HG02884 (cell line): ENCODE results near the gene ENTHD1.

ENCODE experiments used
- ATAC-seq: cut with Tn5 transposase; IDR thresholded peaks from one replicate; pipeline ENCODE4 v1.9.1; 2021; ENCODE audit warnings: mild to moderate bottlenecking, moderate library complexity; ENCODE audit not compliant: unreplicated experiment

Gene ENTHD1

DNA sequence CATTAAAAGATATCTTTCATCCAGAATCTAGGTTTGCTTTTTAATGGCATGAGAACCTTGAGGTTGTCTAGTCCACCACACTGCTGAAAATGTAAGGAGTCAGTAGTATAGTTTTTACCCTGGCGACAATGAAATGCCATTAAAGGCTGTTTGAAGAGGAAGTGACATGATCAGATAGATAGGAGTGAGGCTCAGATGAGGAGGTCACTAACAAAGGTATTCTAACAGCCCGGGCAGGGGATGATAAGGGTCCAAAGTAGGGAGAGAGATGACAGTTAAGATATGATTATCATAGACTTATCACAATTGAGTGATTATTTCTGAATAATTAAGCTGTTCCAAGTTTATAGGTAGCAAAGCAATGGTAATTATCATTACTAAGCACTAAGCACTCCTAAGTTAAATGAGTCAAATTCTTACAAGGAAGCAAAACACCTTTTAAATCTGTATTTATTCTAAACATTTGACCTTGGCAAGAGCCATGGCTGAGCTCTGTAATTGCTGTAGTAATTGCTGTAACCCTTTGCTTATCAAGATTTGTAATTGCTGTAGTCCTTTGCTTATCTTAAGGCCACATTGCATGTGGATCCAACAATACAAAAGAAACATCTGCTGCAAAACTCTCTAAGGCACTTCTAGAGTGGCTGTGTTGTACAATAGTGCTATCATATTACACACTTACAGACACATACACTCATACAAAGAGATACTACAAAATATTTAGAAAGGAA lies 92.6 kb downstream of the ENTHD1 start:
- ATAC-seq, result no peak

DNA sequence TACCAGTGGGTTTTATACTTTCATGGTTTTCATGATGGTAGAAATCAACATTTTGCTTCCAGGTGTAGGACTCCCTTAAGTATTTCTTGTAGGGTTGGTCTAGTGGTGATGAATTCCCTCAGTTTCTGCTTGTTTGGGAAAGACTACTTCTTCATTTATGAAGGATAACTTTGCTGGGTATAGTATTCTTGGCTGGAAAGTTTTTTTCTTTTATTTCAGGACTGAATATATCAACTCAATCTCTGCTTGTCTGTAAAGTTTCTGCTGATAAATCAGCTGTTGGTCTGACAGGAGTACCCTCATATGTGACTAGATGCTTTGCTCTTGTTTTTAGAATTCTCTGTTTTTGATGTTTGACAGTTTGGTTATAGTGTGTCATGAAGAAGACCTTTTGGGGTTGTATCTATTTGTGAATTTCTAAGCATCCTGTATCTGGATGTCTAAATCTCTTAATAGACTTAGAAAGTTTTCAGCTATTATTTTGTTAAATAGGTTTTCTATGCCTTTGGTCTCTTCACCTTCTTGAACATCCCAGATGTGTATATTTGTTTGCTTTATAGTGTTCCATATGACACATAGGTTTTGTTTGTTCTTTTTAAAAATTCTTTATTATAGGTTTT lies 95.9 kb downstream of the ENTHD1 start:
- no peak for ATAC-seq

GRCh38 chr22:39789788-39790187 lies 103.8 kb downstream of the ENTHD1 start:
- ATAC-seq, result no peak

DNA sequence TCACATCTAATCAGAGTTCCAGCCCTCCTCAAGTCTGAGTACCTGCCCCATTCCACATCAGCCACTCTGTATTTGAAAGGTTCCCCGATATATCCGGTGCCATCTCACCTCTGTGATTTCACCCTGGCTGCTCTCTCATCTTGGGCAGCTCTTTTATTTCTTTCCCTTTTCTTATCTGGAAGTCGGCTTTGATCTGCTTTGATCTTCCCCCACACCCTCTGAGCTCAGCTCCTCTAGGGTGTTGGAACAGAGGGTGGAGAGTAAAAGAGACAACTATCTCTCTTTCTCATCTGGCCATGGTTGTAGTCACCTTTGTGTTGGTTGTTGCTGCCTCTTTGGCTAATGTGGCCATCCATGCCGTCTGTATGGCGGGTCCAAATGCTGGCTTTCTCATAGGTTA lies 108.3 kb downstream of the ENTHD1 start:
- no peak for ATAC-seq

GRCh38 chr22:39777716-39778454 lies 115.7 kb downstream of the ENTHD1 start:
- ATAC-seq, result no peak

DNA sequence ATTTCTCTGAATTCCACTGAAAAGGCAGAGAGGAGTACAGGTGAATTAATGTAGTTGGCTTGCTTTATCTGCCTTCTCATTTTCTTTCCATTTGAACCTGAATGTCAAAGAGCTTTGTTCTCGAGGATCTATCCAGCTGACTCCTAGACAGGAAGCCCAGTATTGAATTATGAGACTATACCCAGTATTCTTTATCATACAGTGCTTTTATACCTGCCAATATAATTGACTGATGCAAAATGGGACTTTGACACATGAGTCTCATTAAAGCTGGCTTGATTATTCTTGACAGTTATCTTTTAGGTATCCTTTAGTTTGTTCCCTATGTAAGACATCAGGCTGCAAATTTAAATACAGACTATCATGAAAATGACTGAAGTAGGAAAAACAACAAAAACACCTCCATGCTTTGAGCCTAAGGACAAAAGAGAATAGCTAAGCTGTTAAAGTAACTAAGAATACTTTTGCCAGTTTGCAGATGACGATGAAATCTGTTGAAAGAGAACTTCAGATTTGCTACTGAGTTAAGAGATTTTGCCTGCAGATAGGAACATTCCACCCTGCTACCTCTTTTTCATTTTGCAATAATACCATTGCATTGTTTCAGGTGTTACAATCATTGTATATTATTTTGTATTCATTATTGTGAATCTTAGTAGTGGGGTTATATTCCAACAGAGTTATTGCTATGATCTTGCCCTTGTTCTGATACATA lies 117.1 kb downstream of the ENTHD1 start:
- no peak for ATAC-seq

DNA sequence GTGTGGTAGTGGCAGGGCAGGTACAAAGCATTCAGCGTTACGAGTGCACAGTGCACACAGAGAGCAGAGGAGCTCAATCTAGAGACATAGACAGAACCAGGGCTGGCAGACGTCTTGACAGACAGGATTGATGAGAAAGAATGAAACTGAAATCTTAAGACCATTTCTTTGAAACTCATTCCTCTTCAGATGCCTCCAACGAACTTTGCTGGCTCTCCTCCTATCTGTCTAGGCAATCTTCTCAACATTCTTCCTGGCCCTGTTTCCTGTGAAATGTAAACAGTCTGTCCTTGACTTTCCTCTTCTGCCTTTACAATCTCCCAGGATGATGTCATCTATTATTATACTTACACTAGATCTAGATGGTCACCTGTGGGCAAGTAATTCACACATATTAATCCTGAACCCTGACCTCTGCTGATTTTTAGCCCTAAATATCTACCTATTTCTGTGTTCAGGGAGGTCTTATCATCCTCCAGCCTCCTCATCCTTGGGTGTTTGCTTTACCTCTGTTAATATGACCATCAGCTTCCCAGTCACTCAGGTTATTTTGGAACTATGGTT lies 119.5 kb downstream of the ENTHD1 start:
- peak; percentile 73 for ATAC-seq

DNA sequence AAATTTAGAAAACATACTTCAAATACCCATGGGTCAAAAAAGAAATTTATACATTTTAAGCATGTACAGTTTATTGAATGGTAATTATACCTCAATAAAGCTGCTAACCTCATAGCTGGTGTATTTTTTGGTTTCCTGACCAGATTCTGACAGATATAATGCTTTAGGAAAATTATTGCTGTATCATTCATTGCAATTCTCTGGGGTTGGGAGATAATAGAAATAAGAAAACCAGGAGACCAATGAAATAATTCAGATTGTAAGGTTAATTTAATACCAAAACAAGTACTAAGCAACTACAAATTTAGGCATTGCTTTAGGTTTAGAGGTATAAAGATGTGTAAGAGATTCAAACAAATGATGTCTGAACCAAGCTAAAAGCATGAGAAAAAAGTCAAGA lies 120.1 kb downstream of the ENTHD1 start:
- ATAC-seq, result no peak

- ATAC-seq, result no peak
These were observed 122.1 kb downstream of the ENTHD1 start for GRCh38 chr22:39771486-39771885.

DNA sequence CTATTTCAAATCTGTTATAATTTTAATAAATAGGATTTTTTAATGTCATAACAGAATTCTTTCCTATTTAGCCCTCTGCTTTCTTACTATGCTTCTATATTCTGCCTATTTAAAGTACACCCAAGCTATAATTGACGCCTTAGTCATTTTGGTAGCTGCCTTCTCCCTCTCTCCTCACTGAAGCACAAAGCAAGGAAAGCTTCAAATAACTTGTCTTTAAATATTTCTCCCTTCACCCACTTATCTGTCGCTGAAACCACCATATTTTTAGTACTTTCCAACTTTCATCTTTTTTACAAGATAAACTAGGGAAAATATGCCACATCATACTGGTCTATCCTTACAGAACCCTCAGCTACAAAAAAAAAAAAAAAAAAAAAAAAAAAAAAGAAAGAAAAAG lies 127.9 kb downstream of the ENTHD1 start:
- ATAC-seq, result no peak

DNA sequence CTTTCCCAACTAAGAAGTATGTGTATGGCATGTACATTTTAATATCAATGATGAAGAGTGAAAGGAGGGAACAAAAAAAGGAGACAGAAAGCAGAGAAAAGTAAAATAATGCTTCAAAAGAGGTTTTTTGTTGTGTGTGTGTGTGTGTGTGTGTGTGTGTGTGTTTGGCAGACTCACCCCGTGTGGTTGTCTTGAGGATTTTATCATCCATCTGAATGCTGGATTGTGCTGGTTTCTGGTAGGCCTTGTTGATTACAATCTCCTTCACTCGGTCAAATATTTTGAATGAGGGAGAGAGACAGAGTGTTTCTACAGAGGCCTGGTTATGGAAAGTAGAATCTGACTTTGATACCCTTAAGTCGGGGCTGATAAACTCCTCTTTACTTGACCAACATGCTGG lies 128.5 kb downstream of the ENTHD1 start:
- ATAC-seq, result no peak

GRCh38 chr22:39763276-39763675 lies 130.3 kb downstream of the ENTHD1 start:
- no peak for ATAC-seq

- no peak for ATAC-seq
These were observed 142.8 kb downstream of the ENTHD1 start for GRCh38 chr22:39750759-39751158.

DNA sequence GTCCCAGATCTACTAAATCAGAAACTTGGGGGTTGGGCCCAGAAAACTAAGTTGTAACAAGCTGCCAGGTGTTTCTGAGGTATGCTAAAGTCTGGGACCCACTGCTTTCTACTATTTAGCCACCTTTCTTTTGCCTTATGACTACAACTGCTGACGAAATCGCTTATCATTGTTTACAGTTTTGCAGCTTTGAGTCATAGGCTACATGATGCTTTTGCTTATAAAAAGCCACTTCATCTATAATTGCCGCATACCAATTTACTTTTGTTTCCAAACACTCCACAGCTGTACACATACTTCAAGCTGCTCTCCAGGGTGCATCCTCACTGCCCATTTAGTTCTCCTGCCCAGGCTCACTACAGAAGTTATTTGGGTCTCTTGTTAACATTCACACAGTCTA lies 144.7 kb downstream of the ENTHD1 start:
- no peak for ATAC-seq

DNA sequence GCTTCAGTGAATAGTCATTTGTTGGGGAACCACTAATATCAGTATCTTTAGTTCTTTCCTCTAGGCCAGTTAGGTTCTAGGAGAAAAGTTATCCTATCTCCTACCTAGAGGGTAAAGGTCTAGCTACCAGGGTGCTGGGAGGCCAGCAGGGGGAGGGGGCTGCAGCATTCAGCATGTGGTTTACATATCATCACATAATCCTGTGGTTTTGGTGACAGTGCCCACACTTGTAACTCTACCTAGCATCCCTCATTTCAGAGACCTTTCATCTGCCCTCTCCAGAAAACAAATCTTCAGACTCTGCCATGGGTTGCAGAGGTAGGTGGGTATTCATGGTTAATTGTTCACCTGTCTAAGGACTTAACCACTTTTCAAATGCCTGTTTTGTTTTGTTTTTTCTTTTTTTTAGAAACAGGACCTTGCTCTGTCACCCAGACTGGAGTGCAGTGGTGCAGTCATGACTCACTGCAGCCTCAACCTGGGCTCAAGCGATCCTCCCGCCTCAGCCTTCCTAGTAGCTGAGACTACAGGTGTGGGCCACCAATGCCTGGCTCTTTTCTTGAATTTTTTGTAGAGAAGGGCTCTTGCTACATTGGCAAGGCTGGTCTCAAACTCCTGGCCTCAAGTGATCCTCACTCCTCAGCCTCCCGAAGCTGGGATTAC lies 146.8 kb downstream of the ENTHD1 start:
- no peak for ATAC-seq

GRCh38 chr22:39745789-39746188 lies 147.8 kb downstream of the ENTHD1 start:
- no peak for ATAC-seq

DNA sequence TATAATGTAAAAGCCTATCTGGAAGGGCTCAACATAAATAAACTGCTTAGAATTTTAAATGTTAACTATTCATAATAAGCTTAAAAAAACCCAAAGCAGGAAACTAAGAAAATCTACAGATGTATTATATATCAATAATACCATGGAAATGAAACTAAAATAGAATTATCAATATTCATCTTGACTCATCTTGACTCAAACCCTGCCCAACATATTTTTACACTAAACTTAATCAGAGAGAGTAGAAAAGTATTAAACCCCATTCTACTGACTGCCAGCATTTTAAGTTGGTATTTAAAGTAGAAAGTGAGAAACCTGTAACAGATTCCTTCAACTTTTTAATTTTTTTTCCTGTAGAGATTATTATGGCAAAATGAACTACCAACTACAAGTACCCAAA lies 149.2 kb downstream of the ENTHD1 start:
- no peak for ATAC-seq

DNA sequence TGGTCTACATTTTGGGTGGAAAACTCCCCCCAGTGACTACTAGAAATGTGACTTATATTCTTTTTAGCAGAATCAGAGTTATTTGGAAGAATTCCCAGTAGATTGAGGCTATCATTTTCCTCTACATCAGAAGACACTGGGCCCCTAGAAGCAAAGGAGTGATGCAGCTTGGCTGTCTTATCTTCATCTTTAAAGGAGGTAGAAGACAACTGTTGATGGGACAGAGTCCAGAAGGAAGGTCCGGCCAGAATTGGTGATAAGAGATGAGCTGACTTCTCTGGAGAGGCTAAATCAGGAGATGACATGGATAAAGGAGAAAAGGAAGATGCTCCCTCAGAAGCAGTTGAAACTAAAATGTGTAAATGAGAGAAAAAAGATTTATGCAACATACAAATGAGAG lies 149.6 kb downstream of the ENTHD1 start:
- no peak for ATAC-seq

DNA sequence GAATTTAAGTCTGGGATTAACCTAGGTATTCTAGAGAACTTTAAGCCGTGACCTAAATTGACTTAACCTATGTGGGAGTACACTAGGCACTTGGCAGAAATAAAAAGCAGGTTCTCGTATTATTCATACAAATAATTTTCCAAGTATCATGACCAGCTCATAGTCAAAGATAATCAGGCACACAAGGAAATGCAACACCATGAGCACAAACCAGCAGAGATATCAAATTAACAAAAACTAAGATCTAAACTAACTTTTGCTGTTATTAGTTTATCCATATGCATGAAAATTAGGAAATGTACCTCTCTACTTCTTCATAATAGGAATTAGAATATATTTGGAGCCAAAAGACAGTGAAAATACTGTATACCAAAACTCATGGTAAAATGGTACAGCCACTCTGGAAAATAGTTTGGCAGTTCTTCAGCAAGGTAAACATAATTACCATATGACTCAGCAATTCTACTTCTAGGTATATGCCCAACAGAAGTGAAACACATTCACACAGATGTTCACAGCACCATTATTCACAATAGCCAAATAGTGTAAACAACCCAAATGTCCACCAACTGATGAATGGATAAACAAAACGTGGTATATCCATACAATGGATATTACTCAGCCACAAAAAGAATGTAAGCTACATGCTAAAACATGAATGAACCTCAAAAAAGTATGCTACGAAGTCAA lies 154.1 kb downstream of the ENTHD1 start:
- no peak for ATAC-seq

GRCh38 chr22:39738746-39739145 lies 154.8 kb downstream of the ENTHD1 start:
- ATAC-seq, result no peak
